ENCODE measurements around the gene HBE1. TPM values are rescaled to one million over a fixed set of nuclear protein-coding genes. Genes with fewer than 3 reads are reported as not detected.

Gene HBE1
- total and polyA plus RNA-seq, 8 donors, result 3.5 TPM; not detected in 7

DNA sequence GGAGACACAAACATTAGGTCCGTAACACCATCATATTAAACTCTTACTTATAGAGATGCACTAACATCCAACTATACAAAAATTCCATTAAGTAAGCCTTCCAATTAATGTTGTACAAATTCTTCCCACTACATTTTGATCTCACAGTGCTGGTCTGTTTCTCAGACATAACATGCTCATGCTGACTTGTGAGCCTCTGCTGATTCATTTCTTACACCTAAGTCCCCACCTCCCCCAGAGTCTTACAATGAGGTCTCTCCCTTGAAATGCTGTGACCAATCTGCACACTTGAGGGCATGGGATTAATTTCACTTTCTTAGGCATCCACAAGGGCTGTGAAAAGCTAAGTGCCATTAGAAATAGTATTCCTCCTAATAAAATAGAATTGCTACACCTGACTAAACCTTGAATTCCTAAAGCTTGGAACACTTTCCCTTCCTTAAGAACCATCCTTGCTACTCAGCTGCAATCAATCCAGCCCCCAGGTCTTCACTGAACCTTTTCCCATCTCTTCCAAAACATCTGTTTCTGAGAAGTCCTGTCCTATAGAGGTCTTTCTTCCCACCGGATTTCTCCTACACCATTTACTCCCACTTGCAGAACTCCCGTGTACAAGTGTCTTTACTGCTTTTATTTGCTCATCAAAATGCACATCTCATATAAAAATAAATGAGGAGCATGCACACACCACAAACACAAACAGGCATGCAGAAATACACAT is 22.1 kb downstream of the HBE1 start:
- WGBS, 2 donors, result 59 to 65% methylated on average over 3 of the region's 3 CpGs
- Histone ChIP-seq H3K36me3 (no peaks in the 10 kb centered on the region), H3K4me1 (no peaks in the 10 kb centered on the region), H3K27me3 (no peaks in the 10 kb centered on the region), H3K9me3 (no peaks in the 10 kb centered on the region), H3K4me3 (no peak overlapping the region), H3K27ac (no peak overlapping the region)
- no peak for ATAC-seq
- no peak for DNase-seq
- TF ChIP-seq, protein P1, sequence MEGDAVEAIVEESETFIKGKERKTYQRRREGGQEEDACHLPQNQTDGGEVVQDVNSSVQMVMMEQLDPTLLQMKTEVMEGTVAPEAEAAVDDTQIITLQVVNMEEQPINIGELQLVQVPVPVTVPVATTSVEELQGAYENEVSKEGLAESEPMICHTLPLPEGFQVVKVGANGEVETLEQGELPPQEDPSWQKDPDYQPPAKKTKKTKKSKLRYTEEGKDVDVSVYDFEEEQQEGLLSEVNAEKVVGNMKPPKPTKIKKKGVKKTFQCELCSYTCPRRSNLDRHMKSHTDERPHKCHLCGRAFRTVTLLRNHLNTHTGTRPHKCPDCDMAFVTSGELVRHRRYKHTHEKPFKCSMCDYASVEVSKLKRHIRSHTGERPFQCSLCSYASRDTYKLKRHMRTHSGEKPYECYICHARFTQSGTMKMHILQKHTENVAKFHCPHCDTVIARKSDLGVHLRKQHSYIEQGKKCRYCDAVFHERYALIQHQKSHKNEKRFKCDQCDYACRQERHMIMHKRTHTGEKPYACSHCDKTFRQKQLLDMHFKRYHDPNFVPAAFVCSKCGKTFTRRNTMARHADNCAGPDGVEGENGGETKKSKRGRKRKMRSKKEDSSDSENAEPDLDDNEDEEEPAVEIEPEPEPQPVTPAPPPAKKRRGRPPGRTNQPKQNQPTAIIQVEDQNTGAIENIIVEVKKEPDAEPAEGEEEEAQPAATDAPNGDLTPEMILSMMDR (IDR thresholded peaks at IDR 0.05), result no peak
- no peak for FAIRE-seq
- intact Hi-C loops (cut with DNase I), result no loop called here

DNA sequence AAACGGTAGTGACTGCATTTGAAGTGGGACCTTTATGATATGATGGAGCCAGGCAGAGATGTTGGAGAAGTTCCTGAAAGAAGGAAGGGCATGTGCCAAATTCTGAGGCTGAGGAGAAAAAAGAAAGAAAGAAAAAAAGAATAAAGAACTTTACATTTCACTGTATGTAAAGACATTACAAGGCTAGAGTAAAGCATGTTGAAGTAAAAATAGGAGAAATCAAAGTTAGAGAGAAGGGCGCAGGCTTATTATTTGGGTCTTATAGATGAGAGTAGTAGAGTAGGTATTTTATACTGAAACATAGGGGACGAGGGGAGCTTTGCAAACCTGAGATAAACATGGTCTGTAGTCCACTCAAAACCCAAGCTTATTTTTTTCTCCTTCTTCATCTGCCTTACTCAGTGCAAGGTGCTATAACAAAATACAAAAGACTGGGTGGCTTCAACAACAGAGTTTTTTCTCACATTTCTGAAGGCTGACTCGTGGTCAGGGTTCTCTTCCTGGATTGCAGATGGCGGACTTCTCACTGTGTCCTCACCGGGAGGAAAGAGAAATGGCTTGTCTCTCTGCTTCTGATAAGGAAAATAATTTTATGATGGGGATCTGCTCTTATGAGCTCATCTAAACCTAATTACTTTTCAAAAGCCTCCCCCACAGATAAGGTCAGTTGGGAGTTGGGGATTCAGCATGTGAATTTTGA is 22.8 kb downstream of the HBE1 start:
- TF ChIP-seq, protein P1 (IDR thresholded peaks at IDR 0.05), result no peak
- Histone ChIP-seq H3K9me3 (no peaks in the 10 kb centered on the region), H3K27me3 (no peaks in the 10 kb centered on the region), H3K4me3 (no peak overlapping the region), H3K4me1 (no peaks in the 10 kb centered on the region), H3K36me3 (no peaks in the 10 kb centered on the region), H3K27ac (no peak overlapping the region)
- 49 to 53% methylated on average over 6 of the region's 6 CpGs for WGBS, 2 donors
- DNase-seq (no peak), FAIRE-seq (no peak), ATAC-seq (no peak)
- intact Hi-C loops (cut with DNase I), result no loop called here

DNA sequence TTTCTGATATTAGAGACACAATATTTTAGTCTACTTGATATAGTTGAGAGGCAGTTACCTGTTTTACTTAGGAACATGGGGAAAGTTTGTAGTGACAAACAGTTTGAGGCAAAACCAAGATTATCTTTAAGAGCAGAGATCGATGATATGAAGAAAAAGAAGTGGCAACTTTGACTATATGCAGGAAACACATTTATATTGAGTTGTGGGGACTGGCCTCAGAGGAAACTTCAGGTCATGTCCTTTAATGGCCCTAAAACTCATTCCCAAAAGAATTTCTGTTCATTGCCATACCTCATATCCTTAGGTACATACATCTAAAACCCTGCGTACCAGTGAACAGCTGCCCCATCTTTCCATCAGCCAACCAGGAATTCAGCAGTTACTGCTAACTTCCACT is 24.6 kb downstream of the HBE1 start:
- Histone ChIP-seq H3K27me3 (no peaks in the 10 kb centered on the region), H3K4me3 (no peak overlapping the region), H3K4me1 (no peaks in the 10 kb centered on the region), H3K9me3 (no peaks in the 10 kb centered on the region), H3K36me3 (no peaks in the 10 kb centered on the region), H3K27ac (no peak overlapping the region)
- TF ChIP-seq, protein P1 (IDR thresholded peaks at IDR 0.05), result no peak
- no peak for DNase-seq
- no peak for ATAC-seq
- FAIRE-seq, result no peak
- 72 to 86% methylated on average over 2 of the region's 2 CpGs for WGBS, 2 donors
- intact Hi-C loops (cut with DNase I), result no loop called here

DNA sequence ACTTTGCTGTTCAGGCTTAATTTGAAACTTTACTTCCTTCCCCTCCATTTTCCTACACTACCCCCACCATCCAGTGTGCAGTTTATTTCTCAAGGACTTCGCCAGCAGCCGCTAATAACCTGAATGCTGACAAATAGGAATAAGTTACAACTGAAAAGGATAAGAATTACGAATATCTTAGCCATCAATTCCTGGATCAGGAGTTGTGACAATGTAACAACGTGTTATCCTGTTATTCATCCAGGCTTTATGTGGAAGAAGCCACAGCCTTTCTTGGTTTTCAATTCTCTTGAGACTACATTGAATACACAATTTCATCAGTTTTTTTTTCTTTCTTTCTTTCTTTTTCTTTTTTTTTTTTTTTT is 25.9 kb downstream of the HBE1 start:
- intact Hi-C loops (cut with DNase I), result no loop called here
- Histone ChIP-seq H3K36me3 (no peaks in the 10 kb centered on the region), H3K4me1 (no peaks in the 10 kb centered on the region), H3K9me3 (no peaks in the 10 kb centered on the region), H3K4me3 (no peak overlapping the region), H3K27me3 (no peaks in the 10 kb centered on the region), H3K27ac (no peak overlapping the region)
- TF ChIP-seq, protein P1 (IDR thresholded peaks at IDR 0.05), result no peak
- DNase-seq (no peak), ATAC-seq (no peak), FAIRE-seq (no peak)
- WGBS, 2 donors, result 60 to 67% methylated on average over 4 of the region's 4 CpGs
